GM19328 (cell line): Measurements from ENCODE around the gene LPIN1.
A peak's percentile ranks its signal among the peaks of the same experiment; 100 is the strongest.
"Not testable (repeated sequence)": the region's sequence is repeated elsewhere in the genome, so short reads cannot be mapped to it uniquely, and the experiment has no call there.

Experiments
- ATAC-seq: cut with Tn5 transposase; IDR thresholded peaks from one replicate; pipeline ENCODE4 v1.9.1; 2021; ENCODE audit warnings: mild to moderate bottlenecking, moderate library complexity; ENCODE audit not compliant: unreplicated experiment

LPIN1 gene

DNA sequence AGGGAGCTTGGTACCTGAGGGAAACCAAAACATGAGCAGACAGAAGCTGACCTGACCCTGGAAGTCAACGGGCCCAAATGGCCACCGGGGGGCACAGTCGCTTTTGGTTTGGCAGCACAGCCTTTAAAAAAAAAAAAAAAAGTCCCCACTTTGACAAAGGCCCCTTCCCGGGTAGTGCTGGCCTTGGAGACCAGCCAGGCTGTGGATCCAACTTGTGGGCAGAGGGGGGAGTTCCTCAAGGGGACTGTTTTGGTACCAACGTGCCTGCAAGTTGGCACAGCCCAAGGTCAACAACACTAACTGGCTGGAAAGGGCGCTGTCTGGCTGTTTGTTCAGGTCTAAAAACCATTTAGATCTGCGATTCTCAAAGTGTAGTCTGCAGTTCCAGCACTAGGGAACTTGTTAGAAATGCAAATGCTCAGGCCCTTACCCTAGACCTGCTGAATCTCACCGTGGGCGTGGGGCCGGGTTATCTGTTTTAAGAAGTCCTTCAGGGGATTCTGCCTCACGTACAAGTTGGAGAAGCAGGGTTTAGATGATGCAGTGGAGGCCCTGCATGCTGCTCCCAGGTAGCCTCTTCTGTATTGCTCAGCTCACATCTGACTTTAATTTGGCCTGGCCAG is 83.0 kb downstream of the LPIN1 start:
- peak; percentile 33 for ATAC-seq

DNA sequence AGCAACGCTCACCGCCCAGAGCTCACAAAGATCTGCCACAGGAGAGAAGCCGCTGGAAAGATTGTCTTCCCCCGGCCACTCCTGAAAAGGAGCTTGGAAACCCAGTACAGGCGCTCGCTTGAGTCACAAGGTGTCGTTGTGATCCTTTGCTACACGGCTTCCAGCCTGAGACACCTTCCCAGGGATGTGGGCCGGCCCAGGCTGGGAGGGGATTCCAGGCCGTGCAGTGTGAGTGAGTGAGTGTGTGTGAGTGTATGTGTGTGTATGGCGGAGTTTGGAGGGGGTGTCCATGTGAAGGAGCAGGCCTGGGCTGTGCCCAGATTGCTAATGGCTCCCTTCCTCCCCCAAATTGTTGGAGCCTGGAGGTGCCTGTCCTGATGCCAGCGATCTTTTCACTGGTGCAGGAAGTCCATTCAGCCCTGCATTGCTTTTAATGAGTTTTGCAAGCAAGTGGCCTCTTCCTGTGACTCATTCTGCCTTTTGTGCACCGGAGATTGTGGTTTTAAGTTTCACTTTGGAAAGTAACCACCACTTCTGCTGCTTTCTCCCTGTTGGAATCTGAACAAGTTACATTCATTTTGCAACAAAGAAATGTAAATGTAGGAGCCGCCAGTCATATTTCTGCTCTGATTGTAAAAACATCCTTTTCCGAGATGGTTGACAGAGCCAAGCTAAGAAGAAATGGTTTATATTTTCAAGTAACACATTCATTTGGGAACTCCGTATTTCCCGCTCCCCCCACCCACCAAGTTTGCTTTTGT is 83.7 kb downstream of the LPIN1 start:
- ATAC-seq: peak; percentile 56

DNA sequence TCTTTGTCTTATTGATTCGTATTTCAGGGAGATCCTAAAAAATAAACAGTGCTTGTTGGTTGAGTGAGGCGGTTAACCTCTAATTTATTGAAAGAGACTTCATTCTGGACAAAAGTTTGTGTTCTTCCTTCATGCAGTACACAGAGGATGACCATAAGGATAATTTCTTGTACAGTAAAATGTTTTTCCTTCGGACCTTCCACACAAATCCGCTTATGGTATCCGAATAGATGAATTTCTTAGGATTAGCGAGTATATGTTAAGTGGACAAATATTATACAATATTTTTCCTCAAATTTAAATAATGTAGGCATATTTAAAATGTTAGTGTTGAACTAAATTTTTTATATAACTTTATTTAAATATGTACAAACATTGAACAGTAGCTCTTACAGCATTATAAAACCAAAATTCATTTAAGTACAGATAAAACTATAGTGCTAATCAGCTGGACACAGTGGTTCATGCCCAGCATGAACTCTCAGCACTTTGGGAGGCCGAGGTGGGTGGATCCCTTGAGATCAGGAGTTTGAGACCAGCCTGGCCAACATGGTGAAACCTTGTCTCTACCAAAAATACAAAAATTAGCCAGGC is 84.4 kb downstream of the LPIN1 start:
- no peak for ATAC-seq

DNA sequence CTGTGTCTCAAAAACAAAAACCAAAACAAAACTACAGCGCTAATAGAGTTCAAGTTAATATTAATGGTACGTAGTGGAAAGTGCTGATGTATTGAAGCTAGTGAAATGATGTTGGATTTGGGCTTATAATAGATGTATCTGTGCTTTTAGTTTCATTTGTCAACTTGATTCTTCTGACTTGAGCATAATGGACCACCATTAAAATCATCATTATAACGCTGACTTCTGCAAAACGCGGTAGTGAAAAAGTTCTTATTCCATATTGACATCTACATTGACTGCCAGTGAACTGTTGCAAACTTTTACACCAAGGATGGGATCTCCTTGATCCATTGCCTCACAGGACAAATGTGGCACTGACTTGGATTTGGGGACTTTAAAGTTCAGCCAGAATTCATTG is 85.0 kb downstream of the LPIN1 start:
- no peak for ATAC-seq

DNA sequence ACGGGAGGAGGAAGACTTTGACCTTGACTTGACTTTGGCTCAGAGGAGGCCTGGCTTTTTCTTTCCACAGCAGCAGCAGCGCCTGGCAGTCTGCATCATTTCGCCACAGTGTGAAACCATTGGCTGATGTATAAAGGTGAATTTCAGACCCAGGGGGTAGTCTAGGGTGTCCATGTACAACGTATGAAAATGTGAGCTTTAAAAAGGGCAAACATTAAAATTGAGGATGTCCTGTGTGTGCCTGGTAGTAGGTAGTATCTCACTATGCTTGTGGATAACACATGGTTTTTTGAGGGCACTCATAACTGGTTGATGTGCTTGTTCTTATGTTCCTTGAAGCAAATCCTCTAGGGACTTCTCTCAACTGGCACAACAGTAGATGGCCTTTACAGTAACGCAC is 86.1 kb downstream of the LPIN1 start:
- no peak for ATAC-seq

DNA sequence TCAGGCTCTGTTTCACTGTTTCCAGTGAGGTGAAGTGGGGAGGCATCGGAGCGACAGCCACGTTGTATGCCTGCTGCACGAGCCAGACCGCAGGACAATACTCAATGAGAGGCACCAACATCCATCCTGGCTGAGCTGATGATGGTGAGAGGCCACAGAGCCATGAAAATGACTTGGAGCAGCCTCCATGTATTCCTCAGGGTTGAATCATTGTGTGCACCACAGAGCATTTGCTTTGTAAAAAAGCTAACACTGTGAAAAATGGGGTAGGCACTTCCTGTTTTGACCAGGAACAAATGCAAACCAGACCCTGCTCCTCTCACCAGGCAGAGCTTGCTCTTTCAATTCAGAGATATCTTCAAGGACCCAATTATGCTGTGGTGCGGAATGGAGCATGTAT is 87.2 kb downstream of the LPIN1 start:
- ATAC-seq: no peak

DNA sequence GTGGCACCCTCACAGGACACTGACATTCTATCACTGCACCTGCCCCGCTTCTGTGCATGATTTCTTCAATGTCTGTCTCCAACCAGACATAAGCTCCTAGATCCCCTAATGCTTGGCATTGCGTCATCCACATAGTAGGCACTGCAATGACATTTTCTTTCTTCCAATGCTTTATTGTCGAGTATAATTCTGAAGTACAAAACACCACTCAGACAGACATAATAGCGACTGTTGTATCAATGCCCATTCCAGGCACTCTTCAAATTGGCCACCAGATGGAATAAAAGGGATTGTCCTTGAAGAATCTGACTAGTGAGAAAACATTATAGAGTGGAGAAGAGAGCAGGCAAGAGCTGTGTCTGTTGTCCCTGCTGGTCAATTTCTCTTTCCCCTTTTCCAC is 89.0 kb downstream of the LPIN1 start:
- no peak for ATAC-seq

DNA sequence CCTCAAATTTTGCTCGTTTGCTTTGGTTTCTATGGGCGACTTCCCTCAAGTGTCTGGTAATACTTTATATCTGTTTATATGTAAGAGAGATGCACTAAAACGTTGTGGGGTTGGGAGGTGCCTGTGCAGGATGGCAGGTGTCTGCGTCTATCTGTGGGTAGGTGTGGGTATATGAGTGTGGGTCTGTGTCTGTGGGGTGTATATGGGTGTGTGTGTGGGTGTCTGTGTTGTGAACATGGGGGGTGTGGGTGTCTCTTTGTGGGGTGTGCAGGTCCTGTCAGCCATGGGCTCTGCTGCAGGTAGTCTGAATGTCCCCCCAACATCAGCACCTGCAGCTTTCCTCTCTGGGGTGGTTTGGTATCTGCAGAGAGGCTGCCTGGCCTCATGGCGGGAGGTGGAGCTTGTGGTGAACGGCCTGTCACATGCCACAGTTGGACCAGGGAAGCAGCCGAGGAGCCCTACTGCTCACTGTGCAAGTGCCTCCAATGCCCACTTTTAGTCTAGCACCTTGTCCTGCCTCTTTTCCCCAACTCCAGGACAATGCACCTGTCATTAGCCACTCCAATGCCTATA is 90.3 kb downstream of the LPIN1 start:
- ATAC-seq: no peak

DNA sequence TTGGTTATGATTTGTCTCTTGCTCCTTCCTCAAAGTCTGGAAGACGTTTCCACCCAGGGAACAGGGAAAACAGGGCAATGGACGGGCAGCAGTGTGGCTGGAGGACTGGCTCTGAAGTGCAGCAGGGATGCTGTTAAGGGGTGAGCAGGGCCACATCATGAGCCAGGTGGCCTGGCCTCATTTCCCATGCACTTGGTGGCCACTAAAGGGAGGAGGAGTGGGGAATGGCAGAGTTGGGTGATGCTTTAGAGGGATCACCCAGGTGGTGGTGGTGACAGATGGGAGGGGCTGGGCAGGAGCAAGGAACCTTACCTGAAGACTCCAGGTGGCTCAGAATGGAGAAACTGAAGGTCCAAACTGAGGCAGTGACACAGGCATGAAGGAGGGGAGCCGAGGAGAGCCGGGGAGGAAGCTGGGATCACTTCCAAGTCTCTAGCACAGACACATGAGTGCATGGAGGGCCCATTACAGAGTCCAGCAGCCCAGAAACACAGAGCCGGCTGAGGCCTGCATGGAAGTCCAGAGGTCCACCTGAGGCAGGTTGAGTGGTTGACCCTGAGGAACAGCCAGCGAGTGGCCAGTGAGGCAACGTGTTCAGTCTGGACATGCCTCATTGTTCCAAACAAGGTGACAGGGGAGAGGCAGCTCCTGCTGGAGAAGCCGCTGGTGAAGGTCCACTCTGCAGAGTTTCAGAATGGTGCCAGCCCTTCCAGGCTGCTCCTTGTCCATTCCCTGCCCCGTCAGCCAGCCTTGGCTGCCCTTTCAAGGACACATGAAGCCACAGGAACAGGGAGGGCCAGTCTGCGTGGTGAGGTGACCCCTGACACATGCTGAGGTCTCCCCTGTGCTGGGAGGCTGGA is 91.7 kb downstream of the LPIN1 start:
- no peak for ATAC-seq

DNA sequence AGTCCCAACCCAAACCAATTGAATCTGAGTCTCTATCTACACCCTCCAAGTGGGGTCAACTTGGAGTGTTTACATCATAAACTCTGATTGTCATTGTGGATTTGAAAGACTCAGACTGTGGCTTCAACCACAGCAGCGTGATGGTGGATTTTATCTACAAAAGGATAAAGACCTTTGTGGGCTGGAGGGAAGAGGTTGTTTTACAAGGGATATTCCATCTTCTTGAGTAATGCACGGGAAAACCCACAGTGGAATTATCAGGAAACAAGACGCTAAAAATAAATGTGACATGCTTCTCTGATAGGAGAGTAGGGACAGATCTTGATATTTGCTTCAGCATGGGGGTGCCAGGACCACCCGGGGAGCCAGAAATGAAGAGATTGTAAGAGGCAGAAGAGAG is 93.5 kb downstream of the LPIN1 start:
- ATAC-seq: no peak

DNA sequence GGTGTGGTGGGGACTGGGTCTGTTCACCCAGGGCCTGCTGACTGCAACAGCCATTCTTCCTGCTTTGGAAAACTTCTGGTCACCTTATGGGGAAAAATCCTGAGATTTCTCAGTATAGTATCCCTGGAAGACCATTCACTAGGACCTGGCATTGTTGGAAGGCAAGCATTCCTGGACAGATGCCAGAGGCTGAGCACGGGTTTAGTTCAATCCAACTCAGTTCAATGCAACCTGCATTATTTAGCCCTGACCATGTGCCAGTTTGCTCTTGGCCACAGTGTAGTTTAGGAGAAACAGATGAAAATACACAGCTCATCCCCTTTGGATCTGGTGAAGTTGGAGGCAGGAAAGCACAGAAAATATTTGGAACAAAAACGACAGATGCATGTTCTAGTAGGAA is 95.9 kb downstream of the LPIN1 start:
- ATAC-seq: no peak

DNA sequence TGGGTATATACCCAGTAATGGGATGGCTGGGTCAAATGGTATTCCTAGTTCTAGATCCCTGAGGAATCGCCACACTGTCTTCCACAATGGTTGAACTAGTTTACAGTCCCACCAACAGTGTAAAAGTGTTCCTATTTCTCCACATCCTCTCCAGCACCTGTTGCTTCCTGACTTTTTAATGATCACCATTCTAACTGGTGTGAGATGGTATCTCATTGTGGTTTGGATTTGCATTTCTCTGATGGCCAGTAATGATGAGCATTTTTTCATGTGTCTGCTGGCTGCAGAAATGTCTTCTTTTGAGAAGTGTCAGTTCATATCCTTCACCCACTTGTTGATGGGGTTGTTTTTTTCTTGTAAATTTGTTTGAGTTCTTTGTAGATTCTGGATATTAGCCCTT is 98.4 kb downstream of the LPIN1 start:
- not testable (repeated sequence) for ATAC-seq

DNA sequence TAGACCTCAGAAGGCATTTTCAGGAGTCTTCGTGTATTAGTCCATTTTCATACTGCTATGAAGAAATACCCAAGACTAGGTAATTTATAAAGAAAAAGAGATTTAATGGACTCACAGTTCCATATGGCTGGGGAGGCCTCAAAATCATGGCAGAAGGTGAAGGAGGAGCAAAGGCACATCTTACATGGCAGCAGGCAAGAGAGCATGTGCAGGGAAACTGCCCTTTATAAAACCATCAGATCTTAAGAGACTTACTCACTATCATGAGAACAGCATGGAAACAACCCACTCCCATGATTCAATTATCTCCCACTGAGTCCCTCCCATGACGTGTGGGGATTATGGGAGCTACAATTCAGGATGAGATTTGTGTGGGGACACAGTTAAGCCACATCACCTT is 101.5 kb downstream of the LPIN1 start:
- ATAC-seq: not testable (repeated sequence)

DNA sequence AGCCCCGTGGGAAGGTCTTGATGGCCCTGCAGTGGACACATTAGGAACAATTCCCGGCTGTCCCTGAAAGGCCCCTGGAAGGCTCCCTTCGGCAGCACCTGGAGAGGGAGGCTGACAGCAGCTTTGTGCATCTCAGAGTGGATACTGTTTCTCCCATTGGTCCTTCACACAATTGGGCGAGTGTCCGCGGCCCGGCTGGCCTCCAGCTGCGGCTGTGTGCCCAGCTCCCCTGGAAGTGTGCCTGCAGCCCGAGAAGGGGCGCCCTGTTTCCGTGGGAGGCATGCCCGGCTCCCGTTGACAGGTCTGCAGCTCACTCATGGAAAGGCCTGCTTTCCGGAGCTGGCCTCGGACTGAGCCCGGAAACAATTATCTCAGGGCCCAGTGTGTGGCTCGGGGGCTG is 103.7 kb downstream of the LPIN1 start:
- no peak for ATAC-seq

DNA sequence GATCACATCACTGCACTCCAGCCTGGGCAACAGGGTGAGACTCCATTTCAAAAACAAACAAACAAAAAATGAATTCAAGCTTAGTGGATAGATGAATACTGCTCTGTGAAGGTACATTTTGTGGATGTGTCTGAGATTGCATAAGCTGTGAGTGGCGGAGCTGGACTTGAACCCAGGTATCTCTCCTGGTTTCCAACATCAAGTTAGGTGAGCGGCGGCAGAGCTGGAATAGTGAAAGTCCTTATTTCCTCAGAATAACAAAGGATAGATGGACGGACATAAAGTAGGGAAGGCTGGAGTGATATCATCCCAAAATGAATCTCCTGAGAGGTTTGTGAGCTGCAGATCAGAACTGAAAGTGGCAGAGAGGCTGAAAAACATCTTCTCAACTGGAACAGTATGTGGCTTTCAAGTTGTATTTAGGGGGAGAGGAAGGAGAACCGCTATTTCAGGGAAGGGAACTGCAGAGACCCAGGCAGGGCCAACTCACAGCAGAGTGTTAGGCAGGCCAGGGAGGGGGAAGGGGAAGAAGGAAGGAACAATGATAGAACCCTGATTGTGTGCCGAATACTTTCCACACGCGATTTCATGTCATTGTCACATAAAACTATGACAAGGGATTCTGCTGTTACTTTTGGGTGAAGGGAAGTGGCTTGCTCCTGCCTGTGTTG is 106.2 kb downstream of the LPIN1 start:
- ATAC-seq: no peak

DNA sequence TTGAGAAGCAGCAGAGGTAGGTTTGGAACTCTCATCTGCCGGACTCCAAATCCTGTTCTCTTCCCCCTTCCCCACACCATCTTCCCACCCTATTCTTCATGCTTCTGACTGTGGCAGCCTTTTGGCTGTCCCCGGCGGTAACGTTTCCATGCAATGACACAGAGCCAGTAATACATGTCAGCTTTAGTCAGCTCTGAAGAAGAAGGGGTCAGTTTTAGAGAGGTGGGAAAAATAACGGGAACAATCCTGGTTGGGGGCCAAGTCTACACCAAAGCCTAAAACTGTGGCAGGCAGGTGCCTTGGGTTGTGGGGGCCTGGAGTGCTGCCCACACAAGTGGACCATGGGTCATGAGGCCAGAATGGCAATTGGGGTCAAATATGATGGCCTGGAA is 106.8 kb downstream of the LPIN1 start:
- ATAC-seq: no peak

DNA sequence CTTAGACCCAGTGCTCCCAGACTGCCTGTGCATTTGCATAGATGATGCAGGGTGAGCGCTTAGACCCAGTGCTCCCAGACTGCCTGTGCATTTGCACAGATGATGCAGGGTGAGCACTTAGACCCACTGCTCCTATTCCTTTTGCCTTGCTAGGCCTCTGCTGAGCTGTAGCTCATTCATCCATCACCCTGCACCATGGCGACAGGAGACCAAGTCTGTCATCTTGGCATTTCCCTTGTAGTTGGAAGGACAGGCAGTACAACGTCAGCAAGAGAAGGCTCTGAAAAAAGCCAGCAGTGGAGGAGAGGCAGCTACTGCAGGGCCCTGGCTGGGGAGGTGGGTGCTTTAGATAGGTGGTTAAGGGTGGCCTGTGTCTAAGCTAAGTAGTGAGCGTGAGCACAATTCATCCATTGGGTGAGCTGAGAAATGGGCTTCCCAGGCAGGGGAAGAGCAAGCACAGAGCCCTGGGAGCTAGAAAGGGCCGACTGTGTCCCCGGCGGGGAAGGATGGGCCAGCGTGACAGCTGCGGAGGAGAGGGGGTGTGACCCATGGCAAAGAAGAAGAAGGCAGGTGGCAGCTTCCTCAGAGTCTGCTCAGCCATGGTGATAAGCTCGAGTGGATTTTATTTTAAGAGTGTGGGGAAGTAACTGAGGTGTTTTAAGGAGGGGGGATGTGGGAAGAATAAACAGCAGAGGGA is 108.8 kb downstream of the LPIN1 start:
- ATAC-seq: no peak

DNA sequence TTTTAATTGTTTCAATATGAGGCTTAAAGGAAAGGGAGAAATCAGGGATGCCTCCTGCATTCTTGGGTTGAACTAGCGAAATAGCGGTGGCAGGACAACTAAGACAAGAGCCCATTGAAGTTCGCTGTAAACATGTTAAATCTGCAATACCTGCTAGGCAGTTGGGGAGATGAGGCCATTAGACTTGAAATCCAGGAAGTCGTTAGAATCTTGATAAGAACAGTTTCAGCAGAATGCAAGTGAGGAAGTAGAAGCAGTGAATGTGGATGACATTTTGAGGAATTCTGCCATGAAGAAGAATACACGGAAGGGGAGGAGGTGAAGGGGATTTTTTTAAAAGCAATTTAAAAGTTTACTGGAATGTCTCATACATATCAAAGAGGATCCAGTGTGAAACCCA is 109.7 kb downstream of the LPIN1 start:
- no peak for ATAC-seq

DNA sequence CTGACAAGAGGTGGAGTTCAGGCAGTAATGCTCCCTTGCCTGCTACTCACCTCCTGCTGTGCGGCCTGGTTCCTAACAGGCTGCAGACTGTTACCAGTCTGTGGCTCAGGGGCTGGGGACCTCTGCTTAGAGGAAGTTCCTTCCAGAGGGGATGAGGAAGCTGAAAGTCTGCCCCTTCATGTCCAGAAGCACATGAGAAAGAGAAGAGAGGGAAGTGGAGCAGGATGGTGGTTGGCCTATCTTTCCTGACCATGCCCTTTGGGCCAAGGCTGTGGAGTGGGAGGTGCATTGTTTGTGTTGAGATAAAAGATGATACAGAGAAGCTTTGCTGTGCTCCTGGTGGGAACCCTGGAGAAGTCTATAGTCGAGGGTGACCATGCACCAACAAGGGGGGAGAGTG is 112.5 kb downstream of the LPIN1 start:
- no peak for ATAC-seq

DNA sequence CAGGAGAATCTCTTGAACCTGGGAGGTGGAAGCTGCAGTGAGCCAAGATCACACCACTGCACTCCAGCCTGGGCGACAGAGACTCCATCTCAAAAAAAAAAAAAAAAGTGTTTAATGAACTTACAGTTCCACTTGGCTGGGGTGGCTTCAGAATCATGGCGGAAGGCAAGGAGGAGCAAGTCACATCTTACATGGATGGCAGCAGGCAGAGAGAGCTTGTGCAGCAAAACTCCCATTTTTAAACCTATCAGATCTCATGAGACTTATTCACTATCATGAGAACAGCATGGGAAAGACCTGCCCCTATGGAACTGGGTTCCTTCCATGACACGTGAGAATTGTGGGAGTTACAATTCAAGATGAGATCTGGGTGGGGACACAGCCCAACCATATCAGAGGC is 113.5 kb downstream of the LPIN1 start:
- not testable (repeated sequence) for ATAC-seq
